Breast epithelium (tissue), 4 donors: ENCODE results near the gene CLK4. TPM values are rescaled to one million over a fixed set of nuclear protein-coding genes. Genes with fewer than 3 reads are reported as not detected.

Experiments
- DNase-seq, 2 donors: peaks; one replicate each; pipeline ENCODE4 v3.0.0-alpha.2; 2019; ENCODE audit warnings: low spot score in 2 of 2
- H3K27ac ChIP-seq, 2 donors: fragments of 200-600 bp; sonication (generic) in 1 of 2; one replicate each; pipeline ENCODE4 v1.5.1; 2016 to 2019; ENCODE audit warnings: mild to moderate bottlenecking in 1 of 2
- H3K27me3 ChIP-seq, 2 donors: fragments of 200-600 bp; sonication (generic) in 1 of 2; one replicate each; pipeline versions ENCODE4 v1.5.1 to v1.6.0; 2017 to 2019; ENCODE audit warnings: control low read depth in 1 of 2, mild to moderate bottlenecking in 1 of 2
- H3K36me3 ChIP-seq: fragments of 200-600 bp; one replicate; pipeline ENCODE4 v1.5.1; 2019
- H3K4me1 ChIP-seq, 2 donors: fragments of 200-600 bp; sonication (generic); one replicate each; pipeline ENCODE4 v1.5.1; 2016 to 2019; ENCODE audit warnings: control low read depth in 1 of 2
- H3K4me3 ChIP-seq, 3 donors: fragments of 200-600 bp; sonication (generic); 1 replicate in 2 of 3; 2 replicates in 1 of 3; pipeline ENCODE4 v1.5.1; 2016 to 2019; ENCODE audit warnings: mild to moderate bottlenecking in 3 of 3, moderate library complexity in 2 of 3
- H3K9me3 ChIP-seq, 2 donors: fragments of 200-600 bp; sonication (generic) in 1 of 2; one replicate each; pipeline ENCODE4 v1.5.1; 2016 to 2019; ENCODE audit warnings: control low read depth in 1 of 2
- POLR2A ChIP-seq: fragments of 450-650 bp; IDR thresholded peaks from one replicate; pipeline ENCODE4 v1.6.1; 2016; ENCODE audit warnings: antibody characterized with exemption, mild to moderate bottlenecking, moderate library complexity
- POLR2AphosphoS5 ChIP-seq, 3 donors: sonication (generic); formaldehyde crosslinking; IDR thresholded peaks; one replicate each; pipeline ENCODE4 v1.6.1; 2017; ENCODE audit warnings: antibody characterized with exemption in 3 of 3
- intact Hi-C: fragments of 100-400 bp; cut with DNase I; formaldehyde crosslinking; loops from one replicate; pipeline ENCODE4 v1.15.1; 2023; ENCODE audit warnings: low total_unique reads
- total RNA-seq, 3 donors: library from RNA; depleted of rRNA; stranded (reverse); fragments of >200 nt; gene quantifications; one replicate each; pipeline ENCODE4 v1.1.0, GENCODE V29; 2016
- TF ChIP-seq, protein P1 (sequence below), 3 donors: fragments of 450-650 bp; IDR thresholded peaks; one replicate each; pipeline ENCODE4 v1.5.1; 2016 to 2017; ENCODE audit warnings: antibody characterized with exemption in 3 of 3, mild to moderate bottlenecking in 3 of 3, moderate library complexity in 3 of 3

The CLK4 gene
- total RNA-seq, 3 donors from 2014 or later: 39.0 to 73.2 (median 43.3) TPM

DNA sequence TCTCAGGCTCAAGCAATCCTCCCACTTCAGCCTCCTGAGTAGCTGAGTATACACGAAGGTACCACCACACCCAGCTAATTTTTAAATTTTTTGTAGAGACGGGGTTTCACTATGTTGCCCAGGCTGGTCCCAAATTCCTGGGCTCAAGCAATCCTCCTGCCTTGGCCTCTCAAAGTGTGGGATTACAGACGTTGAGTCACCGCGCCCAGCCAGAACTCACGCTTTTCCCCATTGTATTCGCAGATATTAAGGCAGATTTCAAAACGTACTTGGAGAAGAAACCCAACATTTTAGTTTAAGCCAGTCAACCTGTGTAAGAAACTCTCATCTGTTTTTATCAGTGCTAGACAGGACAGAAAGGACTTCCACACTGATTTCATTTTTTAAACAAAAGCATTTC, 63.2 kb downstream of the CLK4 start:
- TF ChIP-seq, protein P1, sequence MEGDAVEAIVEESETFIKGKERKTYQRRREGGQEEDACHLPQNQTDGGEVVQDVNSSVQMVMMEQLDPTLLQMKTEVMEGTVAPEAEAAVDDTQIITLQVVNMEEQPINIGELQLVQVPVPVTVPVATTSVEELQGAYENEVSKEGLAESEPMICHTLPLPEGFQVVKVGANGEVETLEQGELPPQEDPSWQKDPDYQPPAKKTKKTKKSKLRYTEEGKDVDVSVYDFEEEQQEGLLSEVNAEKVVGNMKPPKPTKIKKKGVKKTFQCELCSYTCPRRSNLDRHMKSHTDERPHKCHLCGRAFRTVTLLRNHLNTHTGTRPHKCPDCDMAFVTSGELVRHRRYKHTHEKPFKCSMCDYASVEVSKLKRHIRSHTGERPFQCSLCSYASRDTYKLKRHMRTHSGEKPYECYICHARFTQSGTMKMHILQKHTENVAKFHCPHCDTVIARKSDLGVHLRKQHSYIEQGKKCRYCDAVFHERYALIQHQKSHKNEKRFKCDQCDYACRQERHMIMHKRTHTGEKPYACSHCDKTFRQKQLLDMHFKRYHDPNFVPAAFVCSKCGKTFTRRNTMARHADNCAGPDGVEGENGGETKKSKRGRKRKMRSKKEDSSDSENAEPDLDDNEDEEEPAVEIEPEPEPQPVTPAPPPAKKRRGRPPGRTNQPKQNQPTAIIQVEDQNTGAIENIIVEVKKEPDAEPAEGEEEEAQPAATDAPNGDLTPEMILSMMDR (IDR thresholded peaks at IDR 0.05): no peak
- no peak for TF ChIP-seq POLR2AphosphoS5 (IDR thresholded peaks at IDR 0.05)
- Histone ChIP-seq H3K4me1 (no peaks in the 10 kb centered on the region), H3K27me3 (no peaks in the 10 kb centered on the region), H3K27ac (no peak overlapping the region), H3K36me3 (no peaks in the 10 kb centered on the region), H3K4me3 (no peak overlapping the region), H3K9me3 (no peaks in the 10 kb centered on the region)
- intact Hi-C loops: loop anchor here (10.0 kb wide), 1 partner anchor 289 kb away; no protein-coding TSS in a partner anchor
- DNase-seq: no peak

DNA sequence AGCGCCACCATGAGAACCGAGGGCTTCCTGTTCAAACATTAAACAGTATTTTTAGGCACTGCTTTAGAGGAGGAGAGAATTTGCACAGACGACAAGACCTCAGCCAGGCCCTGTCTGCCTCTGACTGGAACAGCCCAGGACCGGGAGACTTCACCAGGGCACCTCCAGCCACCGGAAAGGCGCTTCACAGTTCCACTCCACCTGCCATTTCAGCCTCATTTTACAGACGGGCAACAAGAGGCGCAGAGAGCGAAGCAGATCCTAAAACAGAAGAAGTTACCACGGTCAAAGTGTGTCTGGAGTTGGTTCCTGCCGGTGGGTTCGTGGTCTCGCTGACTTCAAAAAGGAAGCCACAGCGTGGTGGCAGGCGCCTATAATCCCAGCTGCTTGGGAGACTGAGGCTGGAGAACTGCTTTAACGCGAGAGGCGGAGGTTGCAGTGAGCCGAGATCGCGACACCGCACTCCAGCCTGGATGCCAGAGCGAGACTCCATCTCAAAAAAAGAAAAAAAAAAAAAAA, 65.0 kb downstream of the CLK4 start:
- Histone ChIP-seq H3K9me3 (no peaks in the 10 kb centered on the region), H3K4me3 (no peak overlapping the region), H3K27ac (peak overlapping the region in 1 of 2 donors; percentile 33), H3K27me3 (no peaks in the 10 kb centered on the region), H3K36me3 (no peaks in the 10 kb centered on the region), H3K4me1 (no peaks in the 10 kb centered on the region)
- no peak for DNase-seq
- TF ChIP-seq, protein P1 (IDR thresholded peaks at IDR 0.05): no peak
- no peak for TF ChIP-seq POLR2A
- TF ChIP-seq POLR2AphosphoS5 (IDR thresholded peaks at IDR 0.05): no peak
- intact Hi-C loops: loop anchor here (10.0 kb wide), 1 partner anchor 287 kb away; no protein-coding TSS in a partner anchor

DNA sequence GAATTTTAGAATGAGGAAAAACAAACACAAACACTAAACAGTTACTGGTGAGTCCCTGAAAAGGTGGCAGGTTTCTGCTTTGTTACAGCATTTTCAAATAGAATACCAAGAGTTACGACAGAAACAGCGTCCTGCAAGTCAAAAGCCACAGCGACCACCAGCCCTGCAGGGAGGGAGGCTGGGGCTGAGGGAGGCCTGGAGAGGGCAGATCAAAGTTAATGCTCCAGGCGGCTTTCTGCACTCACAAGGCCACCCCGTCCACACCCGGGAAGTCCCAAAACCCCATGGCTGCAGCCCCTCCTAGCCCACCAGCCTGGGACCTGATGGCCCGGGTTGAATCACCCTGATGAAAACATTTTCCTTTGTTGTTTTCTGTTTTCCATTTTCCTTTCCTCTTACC, 65.9 kb downstream of the CLK4 start:
- Histone ChIP-seq H3K27ac (no peak overlapping the region), H3K27me3 (no peaks in the 10 kb centered on the region), H3K9me3 (no peaks in the 10 kb centered on the region), H3K36me3 (no peaks in the 10 kb centered on the region), H3K4me1 (no peaks in the 10 kb centered on the region), H3K4me3 (no peak overlapping the region)
- intact Hi-C loops: loop anchor here (10.0 kb wide), 1 partner anchor 286 kb away; no protein-coding TSS in a partner anchor
- DNase-seq: no peak
- TF ChIP-seq POLR2A: no peak
- no peak for TF ChIP-seq POLR2AphosphoS5 (IDR thresholded peaks at IDR 0.05)
- TF ChIP-seq, protein P1 (IDR thresholded peaks at IDR 0.05): no peak

DNA sequence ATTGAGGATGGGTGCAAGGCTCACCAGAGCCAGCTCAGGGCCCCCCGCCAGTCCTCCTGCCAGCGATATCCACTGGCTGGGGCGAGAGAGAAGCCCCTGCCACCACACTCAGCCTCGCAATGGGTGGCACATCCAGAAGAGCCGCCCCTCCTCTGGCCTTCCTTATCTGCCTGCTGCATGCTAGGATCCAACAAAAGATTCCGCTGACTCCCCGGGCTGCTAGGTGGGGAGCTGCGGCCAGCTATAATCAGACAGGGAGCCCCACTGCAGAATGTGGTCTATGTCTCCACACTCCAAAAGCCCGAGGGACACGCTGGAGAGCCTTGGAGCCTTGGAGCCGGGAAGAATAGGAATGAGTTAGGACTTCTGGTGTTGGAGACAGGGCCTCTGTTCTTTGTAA, 69.4 kb downstream of the CLK4 start:
- no peaks in the 10 kb centered on the region for H3K4me1 ChIP-seq
- no peaks in the 10 kb centered on the region for H3K27me3 ChIP-seq
- H3K27ac ChIP-seq: no peak overlapping the region
- intact Hi-C loops: no loop called here
- H3K9me3 ChIP-seq: no peaks in the 10 kb centered on the region
- DNase-seq: no peak
- no peak overlapping the region for H3K4me3 ChIP-seq
- TF ChIP-seq POLR2AphosphoS5 (IDR thresholded peaks at IDR 0.05) (no peak), POLR2A (no peak)
- TF ChIP-seq, protein P1 (IDR thresholded peaks at IDR 0.05): no peak
- H3K36me3 ChIP-seq: no peaks in the 10 kb centered on the region

DNA sequence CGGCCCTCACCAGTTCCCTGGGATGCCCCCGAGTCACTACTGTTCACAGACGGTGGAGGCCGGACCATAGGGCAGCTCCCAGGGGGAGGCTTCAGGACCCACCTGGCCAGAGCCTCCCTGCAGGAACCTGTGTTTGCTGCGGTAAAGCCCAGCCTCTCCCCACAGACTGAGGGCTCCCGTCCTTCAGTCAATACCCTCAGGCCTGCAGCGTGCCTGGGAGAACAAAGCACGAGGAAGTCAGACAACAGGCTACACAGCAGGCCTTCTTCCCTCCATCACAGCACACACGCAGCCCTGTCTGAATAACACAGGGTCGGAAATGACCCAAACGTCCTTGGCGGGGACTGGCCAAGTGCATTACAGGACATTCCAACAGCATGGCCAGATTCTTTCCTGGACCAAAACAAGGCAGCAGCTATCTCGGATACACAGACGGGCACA, 71.1 kb downstream of the CLK4 start:
- Histone ChIP-seq H3K27ac (no peak overlapping the region), H3K4me1 (no peaks in the 10 kb centered on the region), H3K27me3 (no peaks in the 10 kb centered on the region), H3K36me3 (no peaks in the 10 kb centered on the region), H3K4me3 (no peak overlapping the region), H3K9me3 (no peaks in the 10 kb centered on the region)
- DNase-seq: no peak
- no peak for TF ChIP-seq POLR2A
- TF ChIP-seq, protein P1 (IDR thresholded peaks at IDR 0.05): no peak
- TF ChIP-seq POLR2AphosphoS5 (IDR thresholded peaks at IDR 0.05): no peak
- intact Hi-C loops: no loop called here
